ENCODE data around the gene CFAP61. TPM values are rescaled to one million over a fixed set of nuclear protein-coding genes. Genes with fewer than 3 reads are reported as not detected.
A peak's percentile ranks its signal among the peaks of the same experiment; 100 is the strongest.

Gene CFAP61
- total RNA-seq, 1 experiment from 2014 or later: 0.61 TPM

GRCh38 chr20:20395903-20396568 lies 343.7 kb downstream of the CFAP61 start:
- ChIA-PET CTCF (interaction anchor here (1.6 kb wide), 1 partner anchor 11 kb away, joined by 5 read pairs; no protein-coding TSS in a partner anchor), POLR2A (no interaction called here)
- H3K4me3 Mint-ChIP-seq: no peak overlapping the region
- H3K4me1 Mint-ChIP-seq: peaks cover 15% of the 10 kb centered on the region
- peak; percentile 57 for ATAC-seq
- H3K27ac Mint-ChIP-seq: no peak overlapping the region
- H3K36me3 Mint-ChIP-seq: 0 out of 2 replicates have a peak, but pooled peaks cover 8% of the 10 kb centered on the region
- H3K27me3 Mint-ChIP-seq (ENCODE audit: low read depth): no peaks in the 10 kb centered on the region
- DNase-seq (ENCODE audit: low spot score): peak; percentile 25
- no peaks in the 10 kb centered on the region for H3K9me3 Mint-ChIP-seq
- TF ChIP-seq CREB1 (CRISPR knock-in tag; IDR thresholded peaks at IDR 0.05): 0 out of 2 replicates have a peak, but pooled peaks have one; percentile 25
- TF ChIP-seq, protein P1, sequence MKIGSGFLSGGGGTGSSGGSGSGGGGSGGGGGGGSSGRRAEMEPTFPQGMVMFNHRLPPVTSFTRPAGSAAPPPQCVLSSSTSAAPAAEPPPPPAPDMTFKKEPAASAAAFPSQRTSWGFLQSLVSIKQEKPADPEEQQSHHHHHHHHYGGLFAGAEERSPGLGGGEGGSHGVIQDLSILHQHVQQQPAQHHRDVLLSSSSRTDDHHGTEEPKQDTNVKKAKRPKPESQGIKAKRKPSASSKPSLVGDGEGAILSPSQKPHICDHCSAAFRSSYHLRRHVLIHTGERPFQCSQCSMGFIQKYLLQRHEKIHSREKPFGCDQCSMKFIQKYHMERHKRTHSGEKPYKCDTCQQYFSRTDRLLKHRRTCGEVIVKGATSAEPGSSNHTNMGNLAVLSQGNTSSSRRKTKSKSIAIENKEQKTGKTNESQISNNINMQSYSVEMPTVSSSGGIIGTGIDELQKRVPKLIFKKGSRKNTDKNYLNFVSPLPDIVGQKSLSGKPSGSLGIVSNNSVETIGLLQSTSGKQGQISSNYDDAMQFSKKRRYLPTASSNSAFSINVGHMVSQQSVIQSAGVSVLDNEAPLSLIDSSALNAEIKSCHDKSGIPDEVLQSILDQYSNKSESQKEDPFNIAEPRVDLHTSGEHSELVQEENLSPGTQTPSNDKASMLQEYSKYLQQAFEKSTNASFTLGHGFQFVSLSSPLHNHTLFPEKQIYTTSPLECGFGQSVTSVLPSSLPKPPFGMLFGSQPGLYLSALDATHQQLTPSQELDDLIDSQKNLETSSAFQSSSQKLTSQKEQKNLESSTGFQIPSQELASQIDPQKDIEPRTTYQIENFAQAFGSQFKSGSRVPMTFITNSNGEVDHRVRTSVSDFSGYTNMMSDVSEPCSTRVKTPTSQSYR (CRISPR knock-in tag; IDR thresholded peaks at IDR 0.05): 0 out of 2 replicates have a peak, but pooled peaks have one; percentile 14
- TF ChIP-seq AR (CRISPR knock-in tag; IDR thresholded peaks at IDR 0.05): no peak
- TF ChIP-seq, protein P2, sequence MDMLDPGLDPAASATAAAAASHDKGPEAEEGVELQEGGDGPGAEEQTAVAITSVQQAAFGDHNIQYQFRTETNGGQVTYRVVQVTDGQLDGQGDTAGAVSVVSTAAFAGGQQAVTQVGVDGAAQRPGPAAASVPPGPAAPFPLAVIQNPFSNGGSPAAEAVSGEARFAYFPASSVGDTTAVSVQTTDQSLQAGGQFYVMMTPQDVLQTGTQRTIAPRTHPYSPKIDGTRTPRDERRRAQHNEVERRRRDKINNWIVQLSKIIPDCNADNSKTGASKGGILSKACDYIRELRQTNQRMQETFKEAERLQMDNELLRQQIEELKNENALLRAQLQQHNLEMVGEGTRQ (CRISPR knock-in tag; IDR thresholded peaks at IDR 0.05): no peak
- TF ChIP-seq, protein P3, sequence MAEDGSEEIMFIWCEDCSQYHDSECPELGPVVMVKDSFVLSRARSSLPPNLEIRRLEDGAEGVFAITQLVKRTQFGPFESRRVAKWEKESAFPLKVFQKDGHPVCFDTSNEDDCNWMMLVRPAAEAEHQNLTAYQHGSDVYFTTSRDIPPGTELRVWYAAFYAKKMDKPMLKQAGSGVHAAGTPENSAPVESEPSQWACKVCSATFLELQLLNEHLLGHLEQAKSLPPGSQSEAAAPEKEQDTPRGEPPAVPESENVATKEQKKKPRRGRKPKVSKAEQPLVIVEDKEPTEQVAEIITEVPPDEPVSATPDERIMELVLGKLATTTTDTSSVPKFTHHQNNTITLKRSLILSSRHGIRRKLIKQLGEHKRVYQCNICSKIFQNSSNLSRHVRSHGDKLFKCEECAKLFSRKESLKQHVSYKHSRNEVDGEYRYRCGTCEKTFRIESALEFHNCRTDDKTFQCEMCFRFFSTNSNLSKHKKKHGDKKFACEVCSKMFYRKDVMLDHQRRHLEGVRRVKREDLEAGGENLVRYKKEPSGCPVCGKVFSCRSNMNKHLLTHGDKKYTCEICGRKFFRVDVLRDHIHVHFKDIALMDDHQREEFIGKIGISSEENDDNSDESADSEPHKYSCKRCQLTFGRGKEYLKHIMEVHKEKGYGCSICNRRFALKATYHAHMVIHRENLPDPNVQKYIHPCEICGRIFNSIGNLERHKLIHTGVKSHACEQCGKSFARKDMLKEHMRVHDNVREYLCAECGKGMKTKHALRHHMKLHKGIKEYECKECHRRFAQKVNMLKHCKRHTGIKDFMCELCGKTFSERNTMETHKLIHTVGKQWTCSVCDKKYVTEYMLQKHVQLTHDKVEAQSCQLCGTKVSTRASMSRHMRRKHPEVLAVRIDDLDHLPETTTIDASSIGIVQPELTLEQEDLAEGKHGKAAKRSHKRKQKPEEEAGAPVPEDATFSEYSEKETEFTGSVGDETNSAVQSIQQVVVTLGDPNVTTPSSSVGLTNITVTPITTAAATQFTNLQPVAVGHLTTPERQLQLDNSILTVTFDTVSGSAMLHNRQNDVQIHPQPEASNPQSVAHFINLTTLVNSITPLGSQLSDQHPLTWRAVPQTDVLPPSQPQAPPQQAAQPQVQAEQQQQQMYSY (CRISPR knock-in tag; IDR thresholded peaks at IDR 0.05): 0 out of 2 replicates have a peak, but pooled peaks have one; percentile 8
- TF ChIP-seq, protein P4, sequence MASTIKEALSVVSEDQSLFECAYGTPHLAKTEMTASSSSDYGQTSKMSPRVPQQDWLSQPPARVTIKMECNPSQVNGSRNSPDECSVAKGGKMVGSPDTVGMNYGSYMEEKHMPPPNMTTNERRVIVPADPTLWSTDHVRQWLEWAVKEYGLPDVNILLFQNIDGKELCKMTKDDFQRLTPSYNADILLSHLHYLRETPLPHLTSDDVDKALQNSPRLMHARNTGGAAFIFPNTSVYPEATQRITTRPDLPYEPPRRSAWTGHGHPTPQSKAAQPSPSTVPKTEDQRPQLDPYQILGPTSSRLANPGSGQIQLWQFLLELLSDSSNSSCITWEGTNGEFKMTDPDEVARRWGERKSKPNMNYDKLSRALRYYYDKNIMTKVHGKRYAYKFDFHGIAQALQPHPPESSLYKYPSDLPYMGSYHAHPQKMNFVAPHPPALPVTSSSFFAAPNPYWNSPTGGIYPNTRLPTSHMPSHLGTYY (CRISPR knock-in tag; IDR thresholded peaks at IDR 0.05): no peak
- TF ChIP-seq, protein P5, sequence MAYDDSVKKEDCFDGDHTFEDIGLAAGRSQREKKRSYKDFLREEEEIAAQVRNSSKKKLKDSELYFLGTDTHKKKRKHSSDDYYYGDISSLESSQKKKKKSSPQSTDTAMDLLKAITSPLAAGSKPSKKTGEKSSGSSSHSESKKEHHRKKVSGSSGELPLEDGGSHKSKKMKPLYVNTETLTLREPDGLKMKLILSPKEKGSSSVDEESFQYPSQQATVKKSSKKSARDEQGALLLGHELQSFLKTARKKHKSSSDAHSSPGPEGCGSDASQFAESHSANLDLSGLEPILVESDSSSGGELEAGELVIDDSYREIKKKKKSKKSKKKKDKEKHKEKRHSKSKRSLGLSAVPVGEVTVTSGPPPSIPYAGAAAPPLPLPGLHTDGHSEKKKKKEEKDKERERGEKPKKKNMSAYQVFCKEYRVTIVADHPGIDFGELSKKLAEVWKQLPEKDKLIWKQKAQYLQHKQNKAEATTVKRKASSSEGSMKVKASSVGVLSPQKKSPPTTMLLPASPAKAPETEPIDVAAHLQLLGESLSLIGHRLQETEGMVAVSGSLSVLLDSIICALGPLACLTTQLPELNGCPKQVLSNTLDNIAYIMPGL (CRISPR knock-in tag; IDR thresholded peaks at IDR 0.05): no peak
- TF ChIP-seq, protein P6, sequence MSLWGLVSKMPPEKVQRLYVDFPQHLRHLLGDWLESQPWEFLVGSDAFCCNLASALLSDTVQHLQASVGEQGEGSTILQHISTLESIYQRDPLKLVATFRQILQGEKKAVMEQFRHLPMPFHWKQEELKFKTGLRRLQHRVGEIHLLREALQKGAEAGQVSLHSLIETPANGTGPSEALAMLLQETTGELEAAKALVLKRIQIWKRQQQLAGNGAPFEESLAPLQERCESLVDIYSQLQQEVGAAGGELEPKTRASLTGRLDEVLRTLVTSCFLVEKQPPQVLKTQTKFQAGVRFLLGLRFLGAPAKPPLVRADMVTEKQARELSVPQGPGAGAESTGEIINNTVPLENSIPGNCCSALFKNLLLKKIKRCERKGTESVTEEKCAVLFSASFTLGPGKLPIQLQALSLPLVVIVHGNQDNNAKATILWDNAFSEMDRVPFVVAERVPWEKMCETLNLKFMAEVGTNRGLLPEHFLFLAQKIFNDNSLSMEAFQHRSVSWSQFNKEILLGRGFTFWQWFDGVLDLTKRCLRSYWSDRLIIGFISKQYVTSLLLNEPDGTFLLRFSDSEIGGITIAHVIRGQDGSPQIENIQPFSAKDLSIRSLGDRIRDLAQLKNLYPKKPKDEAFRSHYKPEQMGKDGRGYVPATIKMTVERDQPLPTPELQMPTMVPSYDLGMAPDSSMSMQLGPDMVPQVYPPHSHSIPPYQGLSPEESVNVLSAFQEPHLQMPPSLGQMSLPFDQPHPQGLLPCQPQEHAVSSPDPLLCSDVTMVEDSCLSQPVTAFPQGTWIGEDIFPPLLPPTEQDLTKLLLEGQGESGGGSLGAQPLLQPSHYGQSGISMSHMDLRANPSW (CRISPR knock-in tag; conservative IDR thresholded peaks at IDR 0.05; ENCODE audit: low read depth): no peak
